GM19395 (cell line): ENCODE measurements around the gene CCDC88C.

Experiments
- ATAC-seq: cut with Tn5 transposase; IDR thresholded peaks from one replicate; pipeline ENCODE4 v1.9.1; 2021; ENCODE audit warnings: mild to moderate bottlenecking, moderate library complexity; ENCODE audit not compliant: unreplicated experiment

The CCDC88C gene

DNA sequence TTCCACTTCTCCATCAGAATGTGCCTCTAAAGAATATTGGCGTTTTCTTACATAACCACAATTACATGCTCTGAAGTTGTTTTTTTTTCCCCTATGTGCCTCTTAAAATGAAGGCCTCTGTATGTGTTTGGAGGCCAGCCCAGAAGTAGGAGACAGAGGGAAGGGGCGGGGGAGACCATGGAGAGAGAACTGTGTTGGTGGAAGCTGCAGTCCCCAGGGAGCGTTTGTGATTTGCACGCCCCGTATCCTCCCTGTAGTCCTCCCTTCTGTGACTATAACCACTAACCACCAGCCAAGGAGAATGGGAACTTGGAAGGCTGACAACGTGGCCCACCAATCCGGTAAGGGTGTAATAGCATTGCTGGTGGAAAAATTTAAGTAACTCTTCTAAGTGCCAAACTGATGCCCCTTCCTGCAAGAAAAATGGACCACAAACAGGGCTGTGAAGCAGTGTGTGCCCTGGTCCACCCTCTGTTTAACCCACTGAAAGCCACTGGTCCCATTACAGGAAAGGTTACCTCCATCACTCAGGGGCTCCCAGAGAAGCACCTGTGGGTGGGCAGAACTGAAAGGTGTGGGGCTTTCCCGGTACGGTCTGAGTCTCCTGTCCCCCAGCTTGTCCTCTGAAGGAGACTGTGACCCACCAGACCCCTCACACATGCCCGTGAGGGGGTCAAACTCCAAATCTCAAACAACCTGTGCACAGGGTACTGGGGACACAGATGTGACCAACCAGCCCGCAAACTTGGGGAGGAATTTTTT, 36.8 kb downstream of the CCDC88C start:
- ATAC-seq: no peak

DNA sequence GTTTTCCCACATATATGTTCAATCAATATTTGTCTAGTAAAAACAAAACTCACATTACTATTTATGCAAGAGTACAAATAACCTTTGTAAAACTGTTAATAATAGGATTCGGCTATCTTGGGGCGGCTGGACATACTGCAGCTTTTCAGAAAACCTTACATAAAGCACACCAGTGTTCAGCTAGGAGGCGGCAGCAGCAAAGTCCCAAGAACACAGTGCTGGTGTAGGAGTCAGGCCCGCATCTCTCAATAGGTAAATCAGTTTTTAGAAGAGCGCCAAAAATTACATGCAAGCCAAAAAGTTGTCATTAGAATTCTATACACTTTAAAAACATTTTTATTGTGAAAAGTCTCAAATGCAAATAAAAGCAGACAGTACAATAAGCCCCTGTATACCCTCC, 37.5 kb downstream of the CCDC88C start:
- no peak for ATAC-seq

DNA sequence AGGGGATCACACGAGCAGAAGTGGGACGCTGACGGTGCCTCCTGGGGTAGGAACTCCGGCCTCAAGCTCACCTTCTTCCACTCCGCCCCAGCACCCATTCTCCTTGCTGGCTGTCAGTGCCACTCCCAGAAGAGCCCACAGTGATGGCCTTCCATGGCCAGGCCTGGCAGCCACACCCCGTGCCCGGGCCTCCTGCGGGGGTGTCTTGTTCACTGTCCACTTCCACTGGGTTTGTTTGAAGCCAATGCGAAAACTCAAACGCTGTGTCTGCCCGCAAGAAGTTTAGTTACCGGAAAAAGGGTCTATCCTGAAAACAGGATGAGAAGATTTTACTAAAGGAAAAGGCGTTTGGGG, 38.1 kb downstream of the CCDC88C start:
- no peak for ATAC-seq

DNA sequence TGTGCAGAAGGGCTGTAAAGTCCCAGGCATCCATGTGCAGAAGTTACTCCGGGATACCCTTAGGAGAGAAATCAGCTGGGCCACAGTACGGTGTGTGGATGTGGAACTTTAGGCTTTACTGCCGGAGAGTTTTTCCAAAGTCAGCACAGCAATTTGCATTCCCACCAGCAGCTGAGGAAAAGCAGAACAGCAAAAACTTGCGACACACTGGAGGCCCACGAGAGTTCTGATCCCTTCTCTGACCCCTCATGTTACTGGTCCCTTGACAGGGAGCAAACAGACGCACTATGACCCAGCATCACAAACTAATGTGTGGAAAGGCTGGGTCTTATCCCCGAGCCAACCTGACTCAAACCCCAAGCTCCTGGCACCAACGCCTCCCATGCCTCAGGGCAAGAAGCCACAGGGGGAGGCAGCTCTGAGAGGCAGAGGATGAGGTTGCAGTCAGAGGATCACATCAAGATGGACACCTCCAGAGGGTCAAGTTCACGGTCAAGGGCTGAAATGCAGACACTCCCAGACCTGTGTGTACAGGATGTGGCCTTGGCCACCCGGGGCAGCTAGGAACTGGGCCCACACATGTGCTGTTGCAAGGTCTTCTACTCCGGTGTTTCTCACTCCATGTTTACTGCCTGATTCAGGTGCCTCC, 38.6 kb downstream of the CCDC88C start:
- no peak for ATAC-seq

DNA sequence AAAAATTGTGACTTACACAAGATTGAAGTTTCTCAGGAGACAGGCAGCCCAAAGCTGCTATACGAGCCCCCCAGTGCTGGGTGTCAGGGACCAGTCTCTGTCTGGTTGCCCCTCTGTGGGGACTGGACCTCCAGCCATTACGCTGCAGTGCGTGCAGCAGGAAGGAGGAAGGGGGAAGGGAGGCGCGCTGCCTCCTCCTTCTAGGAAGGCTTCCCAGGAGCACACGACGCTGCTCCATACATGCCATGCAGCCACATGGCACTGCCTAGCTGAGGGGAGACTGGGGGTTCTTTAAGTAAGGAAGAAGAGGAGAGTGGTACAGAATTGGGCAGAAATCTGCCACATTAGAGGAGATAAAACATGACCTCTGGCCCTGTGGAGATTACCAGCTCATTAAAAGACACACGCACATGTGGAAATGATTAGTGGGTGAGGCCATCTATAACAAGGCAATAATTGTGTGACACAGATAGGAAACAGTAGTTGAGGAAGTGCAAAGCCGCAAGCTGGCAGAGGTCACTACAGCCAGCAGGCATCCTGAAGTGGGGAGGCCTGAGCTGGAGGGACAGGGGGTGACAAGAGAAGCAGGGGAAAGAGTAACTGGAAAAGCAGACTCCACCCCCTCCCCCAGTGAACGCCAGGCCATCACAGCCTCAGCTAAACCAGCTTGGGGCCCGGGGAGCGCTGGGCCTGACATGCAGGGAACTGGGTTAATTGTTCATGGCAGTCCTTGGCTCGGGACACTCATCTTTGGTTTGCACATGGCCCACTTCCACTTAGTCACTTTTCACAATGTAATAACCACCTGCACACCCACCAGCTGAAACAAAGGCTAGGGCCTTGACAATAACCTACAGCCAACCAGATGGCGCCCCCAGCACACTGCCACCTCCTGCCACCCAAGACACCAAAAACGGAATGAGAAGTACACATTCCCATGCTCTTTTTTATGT, 39.6 kb downstream of the CCDC88C start:
- ATAC-seq: no peak

DNA sequence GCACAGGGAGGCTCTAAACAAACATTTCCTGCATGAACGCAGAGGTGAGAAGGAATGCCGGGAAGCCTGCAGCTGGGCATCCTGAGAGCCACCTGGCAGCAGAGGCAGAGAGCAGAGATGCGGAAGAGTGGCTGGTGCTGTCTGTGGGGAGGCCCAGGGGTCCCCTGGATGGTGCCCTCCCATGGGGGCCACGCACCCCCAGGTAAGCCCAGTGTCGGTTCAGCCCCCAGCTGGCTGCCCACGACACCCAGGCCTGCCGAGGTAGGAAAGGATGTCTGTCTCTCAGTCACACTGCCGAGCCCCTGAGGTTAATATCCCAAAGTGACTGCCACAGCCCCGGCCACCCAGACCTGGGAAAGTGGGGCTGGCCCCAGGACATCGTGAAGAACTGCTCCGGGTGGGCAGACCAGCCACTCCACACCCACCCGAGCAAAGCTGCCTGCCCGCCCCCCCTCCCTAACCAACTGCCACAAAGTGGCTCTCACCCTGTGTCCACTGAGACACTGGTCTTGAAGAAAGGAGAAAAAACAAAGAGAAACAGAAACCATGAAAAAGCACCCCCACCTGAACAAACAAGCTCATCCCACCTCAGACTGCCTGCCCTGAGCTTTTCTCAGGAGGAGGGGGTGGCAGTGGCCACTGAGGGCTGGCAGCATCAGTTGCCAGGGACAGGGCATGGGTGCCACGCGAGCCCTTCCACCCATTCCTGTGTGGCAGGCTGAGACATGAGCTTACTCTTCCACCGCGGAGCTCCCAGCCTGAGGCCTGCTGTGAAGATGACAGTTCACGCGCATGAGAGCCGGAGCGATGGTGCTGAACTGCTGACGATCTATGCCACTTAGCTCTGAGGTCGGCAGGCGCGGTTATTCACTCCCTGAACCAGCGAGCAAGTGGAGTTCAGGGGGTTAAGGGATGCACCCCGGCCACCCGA, 40.8 kb downstream of the CCDC88C start:
- ATAC-seq: no peak

DNA sequence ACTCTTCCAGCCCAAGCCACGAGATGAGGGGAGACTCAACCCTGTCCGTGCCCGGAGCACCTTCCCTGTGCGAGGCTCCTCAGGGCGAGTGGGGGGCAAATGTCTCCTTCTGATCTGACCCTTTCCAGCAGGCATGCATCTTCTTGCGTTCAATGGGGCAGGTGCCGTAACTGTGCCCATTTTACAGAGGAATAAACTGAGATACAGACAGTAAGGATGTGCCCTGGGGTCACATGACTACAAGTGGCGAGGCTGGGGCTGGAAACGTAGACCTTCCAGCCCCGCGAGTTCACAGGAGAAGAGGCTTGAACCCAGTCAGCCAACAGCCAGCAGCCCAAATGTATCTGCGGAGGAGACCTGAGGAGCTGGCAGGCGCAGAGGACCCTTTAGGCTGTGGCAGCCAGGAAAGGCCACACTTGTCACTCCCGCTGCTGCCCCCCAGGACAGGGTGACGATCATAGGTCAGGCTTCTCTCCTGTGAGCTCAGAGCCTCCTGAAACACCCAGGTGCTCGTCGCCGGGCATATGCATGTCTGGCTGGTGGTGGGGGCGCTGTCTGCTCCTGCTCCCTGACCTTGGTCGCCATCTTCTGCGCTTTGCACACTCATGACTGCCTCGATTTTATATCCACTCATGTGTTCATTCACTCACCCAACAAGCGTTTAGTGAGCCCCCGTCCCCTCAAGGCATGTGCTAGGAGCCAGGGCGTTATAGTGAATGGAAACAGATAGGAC, 41.7 kb downstream of the CCDC88C start:
- ATAC-seq: no peak

DNA sequence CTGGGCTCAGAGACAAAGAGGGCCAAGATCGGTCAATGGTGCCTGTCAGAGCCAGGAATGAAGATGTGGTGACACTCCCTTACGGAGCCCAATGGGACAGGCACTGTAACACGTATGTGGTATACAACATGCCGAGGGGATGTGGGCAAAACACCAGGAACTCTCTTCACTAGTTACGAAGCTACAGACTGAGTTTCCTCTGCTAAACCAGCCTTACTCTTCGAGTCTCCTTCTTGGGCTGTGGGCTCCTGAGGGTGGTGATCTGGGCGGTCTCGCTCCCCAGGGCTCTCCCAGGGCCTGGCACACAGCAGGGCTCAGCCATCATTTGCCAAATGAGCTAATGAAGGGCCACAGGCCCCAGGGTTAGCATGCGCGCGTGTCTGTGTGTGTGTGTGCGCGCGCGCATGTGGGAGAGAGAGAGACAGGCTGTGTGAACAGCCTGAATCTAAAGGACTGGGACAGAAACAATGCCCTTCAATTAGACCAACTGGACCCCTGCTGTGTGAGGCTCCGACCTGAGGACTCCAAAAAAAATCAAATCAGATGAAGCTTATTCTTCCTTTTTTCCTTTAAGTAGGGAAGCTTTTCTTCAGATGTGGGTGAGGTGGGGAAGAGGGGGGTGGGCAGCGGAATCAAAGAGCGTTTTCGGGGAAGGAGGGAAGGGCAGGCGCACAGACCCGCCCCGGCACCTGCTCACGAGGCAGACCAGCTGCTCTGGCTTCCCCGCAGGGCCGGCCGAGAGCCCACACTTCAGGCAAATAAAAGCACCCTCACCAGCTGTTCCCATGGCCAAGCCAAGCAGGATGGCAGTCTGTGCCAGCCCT, 42.5 kb downstream of the CCDC88C start:
- no peak for ATAC-seq

DNA sequence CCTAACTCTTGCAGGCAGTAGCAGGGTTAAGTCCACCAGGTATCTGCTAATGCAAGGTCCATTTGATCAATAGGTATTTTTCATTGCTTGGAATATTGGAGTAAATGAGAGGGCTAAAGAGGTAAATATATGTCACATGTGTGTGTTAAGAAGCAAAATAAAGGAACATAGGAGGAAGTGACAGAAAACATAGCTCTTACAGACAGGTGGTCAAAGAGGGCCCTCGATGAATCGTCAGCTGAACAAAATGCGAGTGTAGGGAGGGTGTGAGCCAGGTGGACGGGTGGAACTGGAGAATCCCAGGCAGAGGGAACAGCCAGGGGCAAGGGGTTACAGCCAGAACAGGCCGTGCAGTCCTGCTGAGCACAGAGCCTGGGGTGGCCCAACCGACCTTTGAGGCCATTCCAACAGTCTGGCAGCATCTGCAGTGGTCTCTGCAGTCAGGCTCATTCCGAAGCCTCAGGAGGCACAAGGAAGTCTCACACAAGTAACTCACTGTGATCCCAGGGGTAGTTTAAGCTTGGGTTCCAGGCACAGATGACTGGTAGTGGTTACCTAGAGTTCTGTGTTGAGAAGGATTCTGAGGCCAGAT, 43.2 kb downstream of the CCDC88C start:
- ATAC-seq: no peak

DNA sequence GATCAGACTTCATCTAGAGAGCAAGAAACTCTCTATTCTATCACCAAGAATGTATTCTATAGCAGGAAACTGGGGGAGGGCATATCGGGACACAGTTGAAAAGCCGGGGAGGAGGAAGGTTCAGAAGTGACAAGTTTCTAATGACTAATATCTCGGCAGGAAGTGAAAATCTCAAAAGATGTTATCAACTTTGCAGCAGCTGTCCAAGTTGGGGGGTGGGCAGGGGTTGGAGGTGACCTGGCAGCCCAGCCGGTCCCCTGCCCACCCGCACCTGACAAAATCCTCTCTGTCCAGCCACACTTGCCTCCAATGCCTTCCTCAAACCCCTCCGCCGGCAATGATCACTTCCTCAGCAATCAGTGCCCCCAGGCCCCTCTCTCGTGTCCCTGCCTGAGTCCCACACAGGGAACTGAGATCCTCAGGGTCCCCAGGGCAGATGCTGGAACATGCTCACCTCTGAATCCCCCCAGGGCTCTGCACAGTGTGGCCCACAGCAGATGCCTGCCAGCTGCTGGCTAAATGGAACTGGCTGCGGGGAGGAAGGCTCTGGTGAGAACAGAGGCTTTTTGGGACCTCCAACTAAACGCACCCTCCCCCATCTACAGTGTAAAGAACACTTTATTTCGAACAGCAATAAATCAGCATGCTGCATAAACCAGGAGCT, 43.9 kb downstream of the CCDC88C start:
- ATAC-seq: peak; percentile 66

DNA sequence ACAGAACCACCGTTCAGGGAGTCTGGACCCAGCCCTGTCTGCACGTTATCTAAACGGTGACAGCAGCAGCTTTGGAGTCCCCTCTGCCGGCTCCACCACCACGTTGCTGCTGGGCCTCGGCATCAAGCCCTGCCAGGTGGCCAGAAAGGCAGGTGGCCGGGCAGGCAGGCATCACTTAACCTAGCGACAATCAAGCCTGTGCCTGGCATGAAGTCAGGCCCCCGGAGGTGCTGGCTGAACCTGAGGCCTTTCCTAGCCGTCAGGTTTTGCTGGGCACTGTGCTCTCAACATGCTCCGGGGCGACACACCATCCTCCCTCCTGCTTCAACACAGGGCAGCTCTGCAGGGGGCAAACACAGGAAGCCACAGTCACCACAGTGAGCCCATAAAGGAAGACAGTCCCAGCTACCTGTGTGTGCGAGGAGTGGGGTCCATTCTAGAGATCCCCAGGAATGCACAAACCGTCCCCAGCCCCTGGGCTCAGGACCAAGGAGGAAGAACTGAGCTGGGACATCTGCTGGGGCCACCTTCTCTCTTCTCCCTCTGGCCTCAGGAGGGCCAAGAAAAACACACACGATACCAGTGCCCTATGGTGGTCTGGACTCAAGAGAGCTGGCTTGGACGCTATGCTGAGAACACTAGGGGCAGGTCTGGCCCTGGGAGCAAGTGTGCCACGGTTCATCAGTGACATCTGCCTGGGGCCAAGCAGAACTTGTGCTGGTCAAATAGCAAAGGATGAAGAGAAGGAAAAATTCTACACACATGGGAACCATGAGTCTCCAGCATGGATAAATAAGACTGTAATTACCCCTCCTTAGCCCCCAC, 44.7 kb downstream of the CCDC88C start:
- ATAC-seq: peak; percentile 25

DNA sequence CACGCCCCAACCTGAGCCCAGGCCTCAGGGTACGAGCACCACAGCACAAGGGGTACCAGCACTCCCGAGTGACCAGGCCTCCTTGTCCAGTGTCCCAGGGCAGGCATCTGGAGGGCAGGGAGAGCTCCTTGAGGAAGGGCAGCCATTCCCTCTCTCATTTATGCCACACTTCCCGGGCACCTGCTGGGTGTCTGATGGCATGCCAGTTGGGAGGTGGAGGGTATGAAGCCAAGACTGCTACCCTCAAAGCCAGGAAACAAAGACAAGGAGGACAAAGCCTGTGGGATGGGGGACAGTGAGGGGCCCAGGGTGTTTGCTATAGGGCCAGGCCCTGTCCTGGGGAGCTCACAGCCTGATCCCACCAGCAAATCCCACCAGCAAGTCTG, 45.6 kb downstream of the CCDC88C start:
- no peak for ATAC-seq

DNA sequence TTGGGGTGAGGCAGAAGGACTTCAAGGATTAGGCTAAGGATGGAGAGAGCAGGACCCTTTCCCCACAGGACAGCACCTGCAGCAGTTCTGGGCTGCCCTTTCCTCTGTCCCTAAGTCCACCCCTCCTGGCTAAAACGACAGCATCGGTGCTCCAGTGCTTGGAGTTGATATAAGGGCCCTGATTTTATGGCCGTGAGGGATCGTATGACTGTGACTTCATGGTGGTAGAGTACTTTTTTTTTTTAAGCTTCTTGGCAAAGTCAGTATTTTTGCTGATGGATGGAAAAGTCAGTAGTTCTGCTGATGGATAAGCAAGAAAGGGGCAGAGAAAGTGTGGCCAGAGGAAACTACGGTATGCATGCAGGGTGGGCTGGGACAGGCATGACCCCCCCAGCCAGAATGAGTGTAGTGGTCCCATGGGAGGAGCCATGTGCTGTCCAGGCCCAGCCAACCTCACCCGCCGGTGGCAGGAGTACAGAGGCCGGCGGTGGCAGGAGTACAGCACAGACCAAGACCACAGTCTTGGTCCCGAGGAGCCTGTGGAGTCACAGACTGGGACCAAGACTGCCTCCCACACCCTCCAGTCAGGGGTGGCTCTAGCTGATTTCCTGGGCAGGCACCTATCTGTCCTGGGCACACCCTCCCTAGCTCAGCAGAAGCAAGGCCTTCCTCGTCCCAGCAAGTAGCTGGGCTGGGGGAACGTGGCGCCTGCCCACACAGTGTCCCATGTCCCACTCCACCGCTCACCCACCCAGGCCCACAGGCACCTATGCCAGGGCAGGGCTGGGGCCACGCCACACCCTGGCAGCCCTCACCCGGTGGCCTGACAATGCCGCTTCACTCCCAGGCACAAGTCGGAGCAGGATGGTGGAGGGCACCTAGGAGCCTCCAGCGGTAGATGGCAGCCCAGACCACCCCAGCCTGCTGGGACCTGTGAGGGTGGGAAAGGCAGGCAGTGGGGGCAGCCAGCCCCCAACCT, 46.3 kb downstream of the CCDC88C start:
- ATAC-seq: no peak

DNA sequence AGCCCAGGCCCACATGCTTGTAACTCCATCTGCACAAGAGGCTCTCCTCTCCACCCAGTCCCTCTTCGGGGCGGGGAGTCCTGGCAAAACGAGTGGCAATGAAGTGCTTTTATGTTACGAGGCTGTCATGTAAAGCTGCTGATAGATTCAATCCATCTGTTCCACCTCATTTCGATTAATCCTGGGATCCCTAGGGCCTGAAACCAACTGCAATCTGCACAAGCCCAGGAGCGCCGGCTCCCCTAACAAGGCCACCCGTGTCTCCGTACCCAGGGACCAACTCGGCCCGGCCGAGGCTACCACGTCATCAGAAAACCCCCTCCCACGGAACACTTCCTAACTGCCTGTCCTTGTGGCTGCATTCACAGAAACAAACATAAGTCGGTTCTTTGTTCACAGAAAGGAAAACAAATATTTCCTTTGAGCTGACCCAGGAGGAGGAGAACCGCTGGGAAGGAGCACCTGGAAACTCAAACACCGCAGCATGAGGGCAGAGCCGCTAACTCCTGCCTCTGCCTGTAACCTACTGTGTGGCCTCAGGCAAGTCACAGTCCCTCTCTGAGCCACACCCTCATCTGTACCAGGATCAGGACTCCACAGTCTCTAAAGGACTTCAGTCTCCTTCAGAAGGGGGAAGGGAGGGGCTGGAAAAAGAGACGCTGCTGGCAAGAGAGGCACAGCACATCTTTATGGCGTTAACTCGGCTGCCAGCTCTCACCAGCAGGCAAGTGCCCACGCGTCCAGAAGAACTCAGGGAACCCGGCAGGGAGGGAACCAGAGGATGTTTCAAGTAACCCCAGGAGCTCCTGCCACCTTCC, 47.8 kb downstream of the CCDC88C start:
- no peak for ATAC-seq

DNA sequence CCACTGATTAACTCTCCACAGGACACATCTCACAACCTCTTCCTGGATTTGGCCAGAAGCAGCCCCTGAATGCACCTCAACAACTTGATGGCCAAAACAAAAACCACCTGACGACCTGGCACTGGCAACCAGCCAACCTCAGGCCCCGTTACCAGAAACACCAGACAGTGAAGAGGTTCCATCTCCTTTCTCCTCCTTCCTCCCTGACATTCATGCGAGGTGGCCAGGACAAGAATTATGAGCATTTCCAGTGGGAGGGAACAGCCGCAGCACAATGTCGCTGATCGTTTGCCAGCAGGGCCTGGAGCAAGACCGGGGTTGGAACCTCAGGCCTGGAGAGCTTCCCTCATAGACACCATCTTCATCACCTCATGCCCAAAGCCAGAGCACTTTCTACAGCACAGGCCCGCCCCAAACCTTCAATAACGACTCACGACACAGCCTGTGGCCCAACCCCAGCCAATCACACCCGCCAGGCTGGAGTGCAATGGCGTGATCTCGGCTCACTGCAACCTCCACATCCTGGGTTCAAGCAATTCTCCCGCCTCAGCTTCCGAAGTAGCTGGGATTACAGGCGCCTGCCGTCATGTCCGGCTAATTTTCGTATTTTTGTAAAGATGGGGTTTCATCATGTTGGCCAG, 48.7 kb downstream of the CCDC88C start:
- ATAC-seq: no peak
